ENCODE measurements around the gene CD1E. TPM values are rescaled to one million over a fixed set of nuclear protein-coding genes. Genes with fewer than 3 reads are reported as not detected.

The CD1E gene
- total RNA-seq, 1 experiment from 2014 or later = not detected

GRCh38 chr1:158400871-158401270 lies 47.2 kb downstream of the CD1E start:
- Histone ChIP-seq H3K9me2 (replicated peaks; ENCODE audit: insufficient read depth, low read length) (no peaks in the 10 kb centered on the region), H3K36me3 (ENCODE audit: insufficient read depth, low read length) (no peaks in the 10 kb centered on the region), H2AFZ (ENCODE audit: low read length) (no peak overlapping the region), H3K9me3 (ENCODE audit: low read length) (no peaks in the 10 kb centered on the region), H3K4me3 (ENCODE audit: low read length) (no peak overlapping the region), H4K20me1 (ENCODE audit: insufficient read depth, low read depth, low read length) (no peaks in the 10 kb centered on the region), H3K4me1 (ENCODE audit: low read length) (no peaks in the 10 kb centered on the region), H3K27me3 (ENCODE audit: low read length) (no peaks in the 10 kb centered on the region), H3K9ac (ENCODE audit: low read length) (no peak overlapping the region), H3K79me2 (ENCODE audit: low read length) (no peaks in the 10 kb centered on the region), H3K4me2 (ENCODE audit: low read depth, low read length, poor library complexity, severe bottlenecking) (no peak overlapping the region), H3K27ac (ENCODE audit: low read length) (no peak overlapping the region)
- DNase-seq = no peak

- Histone ChIP-seq H3K27ac (ENCODE audit: low read length) (no peak overlapping the region), H3K79me2 (ENCODE audit: low read length) (no peaks in the 10 kb centered on the region), H4K20me1 (ENCODE audit: insufficient read depth, low read depth, low read length) (no peaks in the 10 kb centered on the region), H3K9me3 (ENCODE audit: low read length) (no peaks in the 10 kb centered on the region), H3K4me3 (ENCODE audit: low read length) (no peak overlapping the region), H3K4me2 (ENCODE audit: low read depth, low read length, poor library complexity, severe bottlenecking) (no peak overlapping the region), H3K9me2 (replicated peaks; ENCODE audit: insufficient read depth, low read length) (no peaks in the 10 kb centered on the region), H3K27me3 (ENCODE audit: low read length) (no peaks in the 10 kb centered on the region), H3K9ac (ENCODE audit: low read length) (no peak overlapping the region), H3K36me3 (ENCODE audit: insufficient read depth, low read length) (no peaks in the 10 kb centered on the region), H3K4me1 (ENCODE audit: low read length) (no peaks in the 10 kb centered on the region), H2AFZ (ENCODE audit: low read length) (no peak overlapping the region)
- no peak for DNase-seq
Measured at GRCh38 chr1:158407092-158407491, 53.4 kb downstream of the CD1E start.

Other genes starting within 250 kb of the CD1E start
- gene CD1D, start 173.0 kb upstream of the CD1E start, total RNA-seq (2014; rRNA removed; shearing (Covaris generic); ENCODE audit: low replicate concordance) = 7.1 and 7.2 TPM in 2 replicates
- 0.45 and 0.76 TPM in 2 replicates for gene CD1A, start 99.5 kb upstream of the CD1E start, total RNA-seq (2014; rRNA removed; shearing (Covaris generic); ENCODE audit: low replicate concordance)
- gene CD1C, start 64.0 kb upstream of the CD1E start, total RNA-seq (2014; rRNA removed; shearing (Covaris generic); ENCODE audit: low replicate concordance) = 59.4 and 60.1 TPM in 2 replicates
- gene CD1B, start 22.4 kb upstream of the CD1E start, total RNA-seq (2014; rRNA removed; shearing (Covaris generic); ENCODE audit: low replicate concordance) = not detected in 2 replicates
- not detected in 2 replicates for gene OR10T2, start 45.6 kb downstream of the CD1E start, total RNA-seq (2014; rRNA removed; shearing (Covaris generic); ENCODE audit: low replicate concordance)
- not detected in 2 replicates for gene OR10K2, start 72.3 kb downstream of the CD1E start, total RNA-seq (2014; rRNA removed; shearing (Covaris generic); ENCODE audit: low replicate concordance)
- not detected in 2 replicates for gene OR10K1, start 107.9 kb downstream of the CD1E start, total RNA-seq (2014; rRNA removed; shearing (Covaris generic); ENCODE audit: low replicate concordance)
- not detected in 2 replicates for gene OR10R2, start 118.3 kb downstream of the CD1E start, total RNA-seq (2014; rRNA removed; shearing (Covaris generic); ENCODE audit: low replicate concordance)
- gene OR6Y1, start 200.5 kb downstream of the CD1E start, total RNA-seq (2014; rRNA removed; shearing (Covaris generic); ENCODE audit: low replicate concordance) = not detected in 2 replicates
- not detected in 2 replicates for gene OR6P1, start 216.7 kb downstream of the CD1E start, total RNA-seq (2014; rRNA removed; shearing (Covaris generic); ENCODE audit: low replicate concordance)
- not detected in 2 replicates for gene OR10X1, start 226.0 kb downstream of the CD1E start, total RNA-seq (2014; rRNA removed; shearing (Covaris generic); ENCODE audit: low replicate concordance)

All from Karpas-422 (cell line).